Lung (tissue), 12 donors: ENCODE data around the gene STAG2. TPM values are rescaled to one million over a fixed set of nuclear protein-coding genes. Genes with fewer than 3 reads are reported as not detected.
A peak's percentile ranks its signal among the peaks of the same experiment; 100 is the strongest.
"Not testable (repeated sequence)": the region's sequence is repeated elsewhere in the genome, so short reads cannot be mapped to it uniquely, and the experiment has no call there.

Source experiments
- ATAC-seq: fragments of 200-7000 bp; cut with Tn5 transposase; one replicate; pipeline ENCODE4 v1.9.1; 2020; ENCODE audit warnings: moderate number of reproducible peaks; ENCODE audit not compliant: insufficient read depth, low FRiP score
- DNase-seq, 3 donors: peaks; one replicate each; pipeline ENCODE4 v3.0.0-alpha.2; 2013 to 2017
- H3K27ac ChIP-seq, 2 donors: one replicate each; pipeline ENCODE4 v1.5.1; 2013; ENCODE audit warnings: mild to moderate bottlenecking in 2 of 2, moderate library complexity in 2 of 2, control low read depth in 1 of 2, inconsistent platforms in 1 of 2, low read depth in 1 of 2, low read length in 1 of 2
- H3K27me3 ChIP-seq, 3 donors: one replicate each; pipeline ENCODE4 v1.5.1; 2013; ENCODE audit warnings: low read length in 2 of 3; ENCODE audit not compliant: control insufficient read depth in 3 of 3, insufficient read depth in 3 of 3
- H3K36me3 ChIP-seq, 4 donors: one replicate each; pipeline ENCODE4 v1.5.1; 2013; ENCODE audit warnings: low read length in 4 of 4, mild to moderate bottlenecking in 1 of 4, moderate library complexity in 1 of 4; ENCODE audit not compliant: control insufficient read depth in 4 of 4, insufficient read depth in 4 of 4
- H3K4me1 ChIP-seq, 5 donors: one replicate each; pipeline ENCODE4 v1.5.1; 2013; ENCODE audit warnings: low read length in 5 of 5, mild to moderate bottlenecking in 2 of 5, moderate library complexity in 1 of 5; ENCODE audit not compliant: control insufficient read depth in 5 of 5, insufficient read depth in 5 of 5
- H3K4me3 ChIP-seq: one replicate; pipeline ENCODE4 v1.5.1; 2013; ENCODE audit warnings: mild to moderate bottlenecking, control low read depth, moderate library complexity
- H3K9ac ChIP-seq, 2 donors: one replicate each; pipeline ENCODE4 v1.5.1; 2013; ENCODE audit warnings: low read length in 2 of 2, control low read depth in 1 of 2; ENCODE audit not compliant: insufficient read depth in 1 of 2
- H3K9me3 ChIP-seq, 4 donors: one replicate each; pipeline ENCODE4 v1.5.1; 2013; ENCODE audit warnings: low read length in 3 of 4, mild to moderate bottlenecking in 1 of 4, moderate library complexity in 1 of 4; ENCODE audit not compliant: control insufficient read depth in 4 of 4, insufficient read depth in 3 of 4
- CTCF ChIP-seq: IDR thresholded peaks from 2 replicates; pipeline ENCODE4 v1.5.1; 2012; ENCODE audit warnings: mild to moderate bottlenecking; ENCODE audit errors: control extremely low read depth, extremely low read depth
- WGBS, 2 donors: extraction: QIAGEN DNeasy Blood & Tissue Kit; methylation state at CpG; one replicate each; pipeline ENCODE4 v1.1.7; 2013; 5-methylcytosine and 5-hydroxymethylcytosine counted together
- polyA plus RNA-seq, 2 donors: library from polyadenylated mRNA; stranded (reverse); fragments of 200-250 nt; gene quantifications; one replicate each; pipeline ENCODE4 v1.2.1, GENCODE V29; 2013
- total RNA-seq, 2 donors: library from RNA; depleted of rRNA in 1 of 2; stranded (reverse); fragments of >200 nt in 1 of 2; gene quantifications; one replicate each; pipeline ENCODE4 v1.2.1, GENCODE V29; 2014 to 2021
- donor health status: control.
- donor health status: control.
- donor health status: Bipolar disorder and iron deficiency.
- donor health status: healthy.
- donor health status: DM: yes; HTN: yes; CAD: no.

Gene STAG2
- total and polyA plus RNA-seq, 4 donors = 16.4 to 181 (median 36.8) TPM

DNA sequence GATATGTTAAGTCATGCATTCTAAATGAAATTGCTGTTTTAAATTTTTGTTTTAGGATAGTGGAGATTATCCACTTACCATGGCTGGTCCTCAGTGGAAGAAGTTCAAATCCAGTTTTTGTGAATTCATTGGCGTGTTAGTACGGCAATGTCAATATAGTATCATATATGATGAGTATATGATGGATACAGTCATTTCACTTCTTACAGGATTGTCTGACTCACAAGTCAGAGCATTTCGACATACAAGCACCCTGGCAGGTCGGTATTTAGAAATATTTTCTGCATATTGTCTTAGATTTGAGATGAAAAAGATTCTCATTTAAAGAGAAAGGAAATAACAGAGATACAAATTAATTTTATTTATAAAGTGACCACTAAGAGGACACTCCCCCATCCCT, 83.6 kb downstream of the STAG2 start:
- DNase-seq (no peak), ATAC-seq (no peak)
- TF ChIP-seq CTCF = no peak
- WGBS, 2 donors = 71 to 89% methylated on average over 4 of the region's 4 CpGs
- Histone ChIP-seq H3K27me3 (no peaks in the 10 kb centered on the region), H3K9me3 (no peaks in the 10 kb centered on the region), H3K27ac (no peak overlapping the region), H3K4me1 (no peaks in the 10 kb centered on the region), H3K36me3 (peaks cover 0 to 16% (median 4%) of the 10 kb centered on the region in 4 donors), H3K4me3 (no peak overlapping the region), H3K9ac (no peak overlapping the region)

- H3K4me1 ChIP-seq, H3K4me3 ChIP-seq, H3K9ac ChIP-seq, ATAC-seq, DNase-seq, H3K9me3 ChIP-seq, H3K27me3 ChIP-seq: not testable (repeated sequence)
- H3K36me3 ChIP-seq = peaks cover 3 to 24% (median 9%) of the 10 kb centered on the region in 4 donors
- peak overlapping the region in 1 of 2 donors; percentile 21 for H3K27ac ChIP-seq
- WGBS, 2 donors = 72 to 98% methylated on average over 5 to 6 of the region's 6 CpGs
These were observed 122.9 kb downstream of the STAG2 start for GRCh38 chrX:124084417-124084816.

DNA sequence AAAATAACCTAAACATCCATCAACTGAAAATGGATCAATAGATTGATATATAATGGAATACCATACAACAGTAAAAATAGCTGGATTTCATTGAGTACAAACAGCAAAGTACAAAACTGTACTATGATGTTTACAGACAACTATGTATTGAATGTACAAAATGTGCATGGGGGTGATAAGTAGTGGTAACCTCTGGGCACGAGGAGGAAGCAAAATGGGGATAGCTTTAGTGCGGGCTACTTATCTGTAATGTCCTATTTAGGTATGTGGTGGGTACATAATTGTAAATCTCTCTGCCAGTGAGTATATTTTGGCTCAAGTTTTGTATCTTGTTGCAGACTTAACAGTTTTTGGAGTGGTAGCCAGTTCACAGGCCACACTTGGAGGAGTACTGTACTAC, 123.6 kb downstream of the STAG2 start:
- no peak overlapping the region for H3K9ac ChIP-seq
- no peak overlapping the region for H3K27ac ChIP-seq
- H3K4me1 ChIP-seq = no peaks in the 10 kb centered on the region
- ATAC-seq (no peak), DNase-seq (no peak)
- peaks cover 4 to 26% (median 8%) of the 10 kb centered on the region in 4 donors for H3K36me3 ChIP-seq
- peaks cover 0 to 3% (median 0%) of the 10 kb centered on the region in 3 donors for H3K27me3 ChIP-seq
- no peak overlapping the region for H3K4me3 ChIP-seq
- no peak for TF ChIP-seq CTCF
- WGBS, 2 donors = 81 to 100% methylated on average over 2 of the region's 2 CpGs
- H3K9me3 ChIP-seq = peaks cover 0 to 2% (median 0%) of the 10 kb centered on the region in 4 donors

- no peaks in the 10 kb centered on the region for H3K9me3 ChIP-seq
- H3K4me3 ChIP-seq = no peak overlapping the region
- TF ChIP-seq CTCF = no peak
- ATAC-seq (no peak), DNase-seq (no peak)
- H3K27me3 ChIP-seq = peaks cover 0 to 5% (median 0%) of the 10 kb centered on the region in 3 donors
- H3K4me1 ChIP-seq = no peaks in the 10 kb centered on the region
- H3K36me3 ChIP-seq = peaks cover 4 to 28% (median 13%) of the 10 kb centered on the region in 4 donors
- no peak overlapping the region for H3K27ac ChIP-seq
- no peak overlapping the region for H3K9ac ChIP-seq
- 58 to 70% methylated on average over 7 of the region's 7 CpGs for WGBS, 2 donors
These were observed 124.9 kb downstream of the STAG2 start for GRCh38 chrX:124086411-124086810.
